Activated CD4-positive, alpha-beta T cell treated with anti-CD3 and anti-CD28 coated beads, Interleukin-2, amount 50 U/mL, for 16 hours (primary cell): ENCODE results near the gene VANGL2.

ENCODE experiments used
- DNase-seq: peaks from one replicate; pipeline ENCODE4 v3.0.0-alpha.2; 2020

VANGL2 gene

DNA sequence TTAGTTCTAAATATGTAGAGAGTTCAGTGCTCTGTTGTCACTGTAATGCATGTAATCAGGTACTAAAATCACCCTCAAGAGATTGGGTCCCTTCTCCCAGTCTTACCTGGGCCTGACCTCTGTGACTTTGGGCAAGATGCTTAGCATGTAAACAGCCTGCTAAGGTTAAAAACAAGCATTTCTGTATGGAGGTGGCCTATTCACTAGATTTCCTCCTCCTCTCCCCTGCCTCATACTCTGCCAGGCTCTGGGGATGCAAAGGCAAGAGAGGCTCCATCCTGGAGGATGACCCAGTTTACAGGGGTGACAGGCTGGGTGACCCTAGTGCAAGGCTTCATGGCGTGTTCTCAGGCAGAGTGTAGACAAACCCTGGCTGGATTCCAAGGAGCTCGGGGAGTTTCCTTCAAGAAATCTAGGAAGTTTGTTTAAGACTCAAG lies 28.8 kb downstream of the VANGL2 start:
- no peak for DNase-seq

DNA sequence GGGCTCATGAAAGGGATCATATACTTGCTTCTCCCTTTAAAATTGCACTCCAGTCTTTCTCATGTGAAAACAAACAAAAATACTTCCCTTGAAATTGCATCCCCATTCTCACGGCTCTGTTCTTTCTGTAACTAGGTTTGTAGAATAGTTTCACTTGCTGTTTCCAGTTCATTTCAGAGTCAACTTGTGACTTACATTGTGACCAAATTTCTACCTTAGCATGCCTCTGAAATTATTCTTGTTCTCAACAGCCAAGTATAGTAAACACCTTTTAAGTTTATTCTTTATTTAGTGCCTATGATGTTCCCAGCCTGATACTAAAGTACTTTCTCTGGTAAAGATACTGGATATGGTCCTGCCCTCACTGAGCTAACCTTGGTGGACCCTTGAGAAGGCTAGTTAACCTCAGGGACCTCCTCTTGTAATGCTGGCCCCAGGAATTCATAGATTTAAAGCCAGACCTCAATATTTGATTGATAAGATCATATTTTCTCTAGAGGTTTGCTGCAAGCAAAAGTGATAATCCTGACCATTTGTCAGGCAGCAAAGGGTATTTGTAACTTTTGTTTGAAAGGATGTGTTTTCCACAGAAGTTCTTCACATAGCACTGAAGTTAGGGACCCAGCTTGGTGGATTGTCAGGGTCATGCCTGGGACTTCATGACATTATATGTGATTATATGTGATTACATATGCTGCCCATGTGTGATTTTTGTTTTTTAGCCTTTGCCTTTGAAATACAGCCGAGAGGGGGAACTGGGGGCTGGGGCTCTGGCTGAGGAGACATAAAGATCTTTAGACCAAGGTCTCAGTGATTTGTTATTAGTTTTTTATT lies 29.6 kb downstream of the VANGL2 start:
- DNase-seq: peak; percentile 74

DNA sequence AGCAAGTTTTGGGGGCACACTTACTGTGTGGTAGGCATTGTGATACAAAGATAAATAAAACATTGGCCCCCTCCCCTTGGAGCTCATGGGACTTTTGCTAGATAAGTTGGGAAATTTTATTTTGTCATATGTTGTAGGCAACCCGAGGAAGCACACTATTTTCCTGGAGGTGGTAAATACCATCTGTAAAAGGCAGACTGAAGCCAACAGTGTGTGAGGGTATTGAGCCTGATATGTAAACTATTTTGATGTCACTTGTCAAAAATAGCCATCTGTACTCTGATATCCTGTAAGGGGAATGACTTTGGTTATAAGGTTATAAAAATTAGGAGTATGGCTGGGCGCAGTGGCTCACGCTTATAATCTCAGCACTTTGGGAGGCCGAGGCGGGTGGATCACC lies 30.6 kb downstream of the VANGL2 start:
- no peak for DNase-seq

DNA sequence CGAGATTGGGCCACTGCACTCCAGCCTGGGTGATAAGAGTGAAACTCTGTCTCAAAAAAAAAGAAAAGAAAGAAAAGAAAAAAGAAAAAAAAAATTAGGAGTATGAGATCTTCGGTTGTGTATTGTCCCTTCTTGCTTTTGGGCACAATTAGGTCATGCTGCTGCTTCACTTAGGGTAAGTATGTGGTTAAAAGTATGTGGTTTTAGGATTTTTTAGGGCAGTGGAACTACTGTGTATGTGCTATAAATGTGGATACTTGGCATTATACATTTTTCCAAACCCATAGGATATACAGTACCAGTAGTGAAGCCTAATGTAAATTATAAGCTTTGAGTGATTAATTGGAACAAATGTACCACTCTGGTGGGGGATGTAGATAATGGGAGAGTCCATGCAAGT lies 31.2 kb downstream of the VANGL2 start:
- no peak for DNase-seq

DNA sequence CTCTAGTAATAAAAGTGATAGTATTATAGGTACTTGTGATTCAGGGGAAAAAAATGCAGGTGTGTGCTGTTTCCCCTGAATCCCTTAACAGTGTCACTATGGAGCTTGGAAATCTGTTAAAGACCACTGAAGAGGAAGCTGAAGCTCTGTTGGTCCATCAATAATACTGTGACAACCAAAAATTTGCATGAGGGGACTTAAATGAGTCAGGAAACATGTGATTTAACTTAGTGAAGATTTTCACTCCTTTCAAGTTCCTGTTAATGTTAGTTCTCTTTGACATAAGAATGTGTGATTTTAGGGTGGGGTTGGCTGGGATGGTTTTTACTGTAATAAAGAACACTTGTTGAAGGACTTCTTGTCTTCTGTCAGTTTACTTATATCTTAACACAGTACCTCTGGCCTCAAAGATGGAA lies 32.0 kb downstream of the VANGL2 start:
- DNase-seq: peak; percentile 78

DNA sequence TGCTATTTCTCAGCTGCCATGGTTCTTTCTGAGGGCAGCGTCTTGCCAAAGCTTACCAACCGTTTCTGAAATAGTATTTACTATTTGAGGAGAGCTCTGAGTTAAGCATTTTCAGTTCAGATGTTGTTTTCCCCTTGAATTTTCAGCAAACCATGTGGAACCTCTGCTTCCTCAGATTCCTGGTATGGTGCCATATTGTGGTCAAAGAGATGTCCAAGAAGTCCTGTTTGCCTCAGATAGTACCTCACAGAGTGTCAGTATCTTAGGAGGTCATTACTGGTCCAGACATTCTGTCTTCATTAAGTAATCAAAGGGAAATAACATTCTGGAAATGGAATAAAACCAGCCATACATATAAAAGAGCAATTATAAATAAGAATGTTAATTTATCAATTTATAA lies 36.6 kb downstream of the VANGL2 start:
- DNase-seq: no peak

DNA sequence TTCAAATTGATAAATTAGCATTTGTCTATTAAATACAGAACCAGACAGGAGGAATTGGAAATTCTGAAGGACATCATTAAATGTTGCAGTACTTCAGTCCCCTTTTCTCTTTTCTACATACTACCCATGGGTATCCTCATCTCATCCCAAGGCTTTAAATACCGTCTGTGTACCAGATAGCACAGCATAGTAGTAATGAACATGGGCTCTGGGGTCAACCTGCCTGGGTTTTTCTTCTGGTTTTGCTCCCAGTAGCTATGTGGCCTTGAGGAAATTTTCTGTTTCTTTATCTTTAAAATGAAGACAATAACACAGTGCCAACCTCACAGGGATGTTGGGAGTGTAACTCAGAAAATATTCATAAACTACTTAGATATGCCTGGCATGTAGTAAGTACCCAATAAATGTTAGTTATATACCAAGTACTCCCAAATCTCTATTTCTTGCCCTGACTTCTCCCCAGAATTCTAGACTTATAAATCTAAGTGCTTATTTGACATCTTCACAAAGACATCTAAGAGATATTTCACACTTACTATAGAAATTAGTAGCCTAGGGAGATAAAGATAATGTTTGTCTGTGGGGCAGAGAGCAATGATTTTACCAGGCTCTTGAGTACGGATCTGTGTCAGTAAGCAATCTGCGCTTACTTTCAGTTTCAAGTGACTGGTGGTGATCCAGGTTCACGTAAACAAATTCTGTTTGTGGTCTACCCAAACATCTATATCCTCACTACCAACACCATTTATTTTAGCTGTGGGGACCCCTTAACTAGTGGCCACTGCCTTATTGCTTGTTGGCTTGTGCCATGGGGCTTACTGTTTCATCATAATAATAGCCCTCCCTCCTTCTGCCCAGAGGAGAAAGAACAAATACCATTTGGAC lies 37.3 kb downstream of the VANGL2 start:
- peak; percentile 84 for DNase-seq

DNA sequence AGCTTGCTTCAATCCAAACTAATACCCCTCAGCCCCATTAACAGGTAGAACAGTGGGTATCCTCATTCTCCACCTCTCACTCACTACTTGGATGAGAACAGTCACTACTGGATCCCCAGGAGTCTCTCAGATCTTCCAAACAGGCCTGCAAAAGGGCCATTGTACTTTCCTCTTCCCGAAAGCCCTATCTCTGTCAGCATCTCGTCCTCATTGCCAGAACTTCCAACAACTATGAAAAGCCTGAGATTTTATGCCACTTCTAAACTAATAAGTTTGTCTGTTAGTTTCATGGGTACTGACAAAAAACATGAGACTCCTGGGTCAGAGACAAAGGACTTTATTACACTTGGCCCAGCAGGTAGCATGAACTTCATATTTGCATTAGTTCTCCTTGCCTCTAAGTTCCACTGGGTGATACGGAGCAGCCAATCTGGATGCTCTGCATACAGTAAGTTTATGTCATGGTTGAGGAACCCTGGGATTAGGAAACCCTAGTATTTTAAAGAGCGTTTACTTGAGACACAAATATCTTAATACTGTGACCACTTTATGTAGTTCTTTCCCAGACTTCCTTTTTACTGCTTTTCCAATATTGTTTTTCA lies 38.1 kb downstream of the VANGL2 start:
- DNase-seq: no peak

DNA sequence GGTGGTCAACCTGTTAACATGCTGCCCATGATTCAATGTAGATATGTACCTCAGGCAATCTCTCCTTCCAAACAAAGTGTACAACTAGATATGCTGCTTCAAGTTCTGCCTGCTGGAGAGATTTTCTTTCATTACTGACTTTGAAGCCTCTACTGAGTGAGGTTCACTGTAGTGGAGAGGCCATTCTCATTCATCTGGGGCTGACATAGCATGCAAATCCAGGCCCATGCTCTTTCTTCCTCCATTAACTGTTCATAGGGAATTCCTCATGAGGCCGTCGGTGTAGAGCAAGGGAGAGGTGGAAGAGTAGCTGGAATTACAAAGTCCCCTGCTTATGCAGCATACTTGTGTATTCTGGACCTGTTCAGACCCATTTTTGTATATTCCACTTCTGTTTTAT lies 38.6 kb downstream of the VANGL2 start:
- no peak for DNase-seq

DNA sequence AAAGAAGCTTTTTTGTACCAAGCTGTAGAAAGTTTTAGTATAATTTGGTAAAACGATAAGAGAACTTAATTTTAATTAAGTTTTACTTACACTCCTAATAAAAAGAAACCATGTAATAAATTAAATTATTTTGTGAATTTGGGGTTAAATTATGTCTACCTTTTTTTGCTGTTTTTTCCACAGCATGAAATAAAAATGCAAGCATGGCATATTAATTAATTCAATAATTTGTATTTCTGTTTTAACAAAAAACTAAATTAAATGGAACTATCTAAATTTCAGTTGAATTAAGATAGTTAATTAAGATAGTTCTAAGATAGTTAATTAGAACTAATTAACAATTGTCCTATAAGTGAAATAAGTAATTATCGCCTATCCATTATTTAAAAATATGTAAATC lies 39.4 kb downstream of the VANGL2 start:
- DNase-seq: no peak

DNA sequence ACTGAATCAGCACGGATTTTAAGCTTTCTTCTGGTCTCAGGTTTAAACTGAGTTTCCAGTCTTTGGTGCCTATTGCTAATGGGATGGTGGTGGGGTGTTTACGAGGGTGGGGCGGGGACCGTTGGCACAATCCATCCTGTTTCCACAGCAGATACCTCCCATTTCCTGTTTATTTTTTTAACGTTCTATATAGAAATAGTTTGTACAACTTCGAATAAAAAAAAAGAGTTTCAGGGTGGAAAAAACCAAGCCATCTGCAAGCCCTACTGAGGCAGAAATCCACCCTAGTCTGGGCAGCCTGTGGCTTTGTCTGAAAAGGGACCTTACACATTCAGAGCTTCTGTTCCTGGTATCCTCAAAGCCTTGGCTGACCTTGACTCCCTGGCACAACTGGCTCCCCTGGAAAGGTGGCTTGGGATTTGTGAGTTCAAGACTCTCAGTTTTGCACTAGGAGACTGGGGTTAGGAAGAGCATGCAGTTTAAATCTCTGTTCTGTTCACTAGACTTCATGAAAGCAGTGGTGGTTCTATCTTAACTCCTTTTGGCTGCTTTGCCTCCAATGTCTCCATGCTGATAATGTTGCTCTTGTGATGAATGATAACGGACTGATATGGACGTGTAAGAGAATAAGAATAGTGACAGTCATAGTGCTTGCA lies 46.7 kb downstream of the VANGL2 start:
- DNase-seq: no peak

DNA sequence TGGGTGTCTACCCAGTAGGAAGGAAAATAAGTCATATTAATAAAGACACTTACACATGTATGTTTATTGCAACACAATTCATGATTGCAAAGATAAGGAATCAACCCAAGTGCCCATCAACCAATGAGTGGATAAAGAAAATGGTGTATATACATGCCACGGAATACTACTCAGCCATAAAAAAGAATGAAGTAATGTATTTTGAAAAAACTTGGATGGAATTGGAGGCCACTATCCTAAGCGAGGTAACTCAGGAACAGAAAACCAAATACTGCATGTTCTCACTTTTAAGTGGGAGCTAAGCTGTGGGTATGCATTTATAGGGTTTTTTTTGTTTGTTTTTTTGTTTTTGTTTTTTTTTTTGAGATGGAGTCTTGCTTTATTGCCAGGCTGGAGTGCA lies 49.1 kb downstream of the VANGL2 start:
- no peak for DNase-seq

DNA sequence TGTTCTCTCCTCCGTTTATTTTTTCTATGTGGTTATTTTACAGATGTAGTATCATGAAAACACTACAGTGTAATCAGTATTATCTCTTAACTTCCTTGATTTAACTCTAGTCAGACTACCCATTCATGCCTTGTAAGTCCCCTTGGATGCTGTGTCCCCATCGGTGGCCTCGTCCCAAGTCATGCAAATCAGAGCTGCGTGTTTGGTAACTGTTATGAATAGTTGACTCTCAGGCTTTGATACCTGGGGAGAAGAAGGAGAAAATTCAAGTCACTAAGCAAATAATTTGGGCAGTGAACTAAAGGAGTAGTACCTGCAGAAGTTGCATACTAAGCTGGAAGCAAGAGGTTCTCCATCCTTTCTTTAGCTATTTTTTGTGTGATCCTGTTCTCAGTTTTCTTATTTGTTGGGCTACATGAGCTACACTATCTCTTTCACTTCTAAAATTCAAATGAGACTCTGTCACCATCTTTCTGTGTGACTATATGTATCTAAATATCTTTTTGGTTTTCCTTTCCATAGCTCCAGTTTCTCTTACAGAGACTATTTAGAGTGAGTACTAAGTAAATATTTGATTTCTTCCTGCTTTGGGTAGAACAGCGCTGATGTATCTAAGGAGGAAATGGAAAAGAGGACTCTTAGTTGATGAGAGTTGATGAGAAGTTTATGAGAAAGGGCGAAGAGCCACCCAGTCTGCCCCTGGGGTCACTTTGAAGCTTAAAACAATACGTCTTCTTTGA lies 50.9 kb downstream of the VANGL2 start:
- no peak for DNase-seq

DNA sequence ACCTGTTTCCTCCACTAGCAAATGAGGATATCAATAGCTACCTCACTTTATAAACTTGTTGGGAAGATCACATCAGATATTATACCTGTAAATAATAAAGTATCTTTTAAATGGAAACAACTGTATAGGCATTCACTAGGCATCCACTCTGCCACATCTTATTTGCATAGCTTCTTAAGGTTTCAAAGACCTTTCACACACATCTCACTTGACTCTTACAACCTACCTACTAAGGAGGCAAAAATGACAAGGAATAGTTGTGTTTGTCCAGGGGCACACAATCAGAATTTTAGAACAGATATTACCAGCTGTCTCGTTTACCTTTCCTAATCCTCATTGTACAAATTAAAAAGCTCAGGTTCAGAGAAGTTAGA lies 51.5 kb downstream of the VANGL2 start:
- DNase-seq: no peak

DNA sequence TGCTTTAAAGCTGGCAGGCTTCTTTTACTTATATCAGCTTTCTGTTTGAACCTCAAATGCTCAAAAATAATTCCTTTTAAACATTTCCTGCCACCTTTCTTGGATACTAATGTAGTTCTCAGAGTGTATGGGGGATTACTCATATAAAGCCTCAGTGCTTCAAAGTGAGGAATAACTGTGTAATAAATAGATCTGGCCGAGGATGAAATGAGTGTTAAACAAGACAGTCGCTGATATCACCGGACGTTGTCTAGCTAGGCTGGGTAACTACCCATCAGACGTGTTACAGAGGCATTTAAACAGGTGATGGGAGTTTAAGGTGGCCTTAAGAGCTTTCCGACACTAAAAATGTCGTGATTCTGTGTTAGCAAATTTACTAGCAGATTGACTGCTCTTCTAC lies 53.1 kb downstream of the VANGL2 start:
- peak; percentile 90 for DNase-seq

DNA sequence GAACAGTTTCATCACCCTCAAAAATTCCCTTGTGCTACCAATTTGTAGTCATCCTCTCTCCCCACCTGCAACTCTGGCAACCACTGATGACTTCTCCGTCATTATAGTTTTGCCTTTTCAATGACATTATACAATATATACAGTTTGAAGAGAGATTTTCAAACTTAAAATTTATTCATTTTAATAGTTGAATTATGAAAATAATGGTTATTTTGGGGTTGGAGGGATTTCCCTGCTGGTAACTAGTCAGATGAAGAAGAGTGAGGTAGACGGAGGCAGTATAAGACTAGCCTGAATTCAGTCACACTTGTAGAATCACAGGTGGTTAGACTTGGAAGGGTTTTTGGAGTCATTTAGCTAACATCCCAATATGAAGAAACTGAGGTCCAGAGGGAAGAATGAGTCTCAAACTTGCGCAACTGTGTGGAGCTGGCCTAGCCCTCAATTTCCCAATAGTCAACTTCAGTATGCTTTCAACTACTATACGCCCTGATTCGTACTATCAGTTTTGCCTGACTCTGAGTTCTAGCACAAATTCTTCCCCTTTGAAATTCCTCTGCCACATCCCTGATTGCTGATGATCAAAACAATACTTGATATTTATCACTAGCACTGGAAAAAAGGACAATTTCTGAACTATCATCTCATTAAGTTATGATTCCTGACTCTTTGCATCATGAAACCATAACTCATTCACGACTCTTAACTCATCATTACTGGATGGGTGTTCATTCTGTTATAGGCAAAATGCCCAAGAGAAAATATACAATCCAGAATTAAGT lies 54.2 kb downstream of the VANGL2 start:
- peak; percentile 84 for DNase-seq

DNA sequence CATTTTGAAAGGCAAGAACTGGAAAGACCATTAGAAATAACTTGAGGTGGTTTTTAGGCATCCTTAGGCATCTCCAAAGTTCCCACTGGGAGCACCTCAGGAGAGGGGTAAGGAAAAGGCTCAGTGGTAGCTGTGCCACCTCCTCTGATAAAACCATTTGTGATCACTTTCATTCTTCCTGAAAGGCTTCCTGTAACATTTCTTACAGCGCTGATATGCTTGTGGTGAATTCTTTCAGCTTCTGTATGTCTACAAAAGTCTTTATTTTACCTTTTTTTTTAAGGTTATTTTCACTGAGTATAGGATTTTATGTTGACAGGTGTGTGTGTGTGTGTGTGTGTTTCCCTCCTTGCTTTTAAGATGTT lies 54.8 kb downstream of the VANGL2 start:
- no peak for DNase-seq

DNA sequence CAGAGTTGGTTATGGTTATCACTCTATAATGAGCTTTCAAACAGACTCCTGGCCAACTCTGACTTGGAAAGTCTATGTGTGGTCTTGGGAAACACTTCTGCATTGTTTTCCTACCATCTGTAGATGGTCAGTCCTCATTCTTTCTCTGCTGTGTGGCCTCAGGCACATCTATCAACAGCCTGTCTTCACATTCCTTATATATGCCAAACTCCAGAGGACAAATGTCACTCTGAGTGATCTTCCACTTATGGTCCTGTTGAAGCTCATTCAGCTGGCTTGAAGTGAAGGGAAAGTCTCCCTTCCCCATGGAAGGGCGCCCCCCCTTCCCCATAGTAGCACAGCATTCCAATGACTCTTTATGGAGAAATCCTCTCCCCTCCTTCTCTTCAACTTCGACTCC lies 58.7 kb downstream of the VANGL2 start:
- no peak for DNase-seq

DNA sequence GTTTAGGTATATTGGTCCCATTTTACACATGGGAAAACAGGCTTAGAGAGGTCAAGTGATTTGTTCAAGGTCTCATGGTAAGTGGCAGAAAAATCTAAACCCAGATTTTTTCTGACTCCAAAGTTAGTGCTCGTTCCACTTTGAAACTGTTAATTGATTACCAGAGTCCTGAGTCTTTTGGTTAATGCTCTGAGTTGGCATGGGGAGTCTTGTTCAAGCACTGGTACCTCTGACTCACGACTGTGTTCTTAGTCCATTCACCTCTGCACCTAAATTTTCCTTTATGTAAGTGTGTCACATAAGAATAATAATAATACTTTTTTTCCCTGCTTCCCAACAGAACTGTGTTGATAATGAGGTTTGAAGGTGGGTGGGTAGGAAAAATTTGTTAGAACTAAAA lies 59.3 kb downstream of the VANGL2 start:
- DNase-seq: no peak

DNA sequence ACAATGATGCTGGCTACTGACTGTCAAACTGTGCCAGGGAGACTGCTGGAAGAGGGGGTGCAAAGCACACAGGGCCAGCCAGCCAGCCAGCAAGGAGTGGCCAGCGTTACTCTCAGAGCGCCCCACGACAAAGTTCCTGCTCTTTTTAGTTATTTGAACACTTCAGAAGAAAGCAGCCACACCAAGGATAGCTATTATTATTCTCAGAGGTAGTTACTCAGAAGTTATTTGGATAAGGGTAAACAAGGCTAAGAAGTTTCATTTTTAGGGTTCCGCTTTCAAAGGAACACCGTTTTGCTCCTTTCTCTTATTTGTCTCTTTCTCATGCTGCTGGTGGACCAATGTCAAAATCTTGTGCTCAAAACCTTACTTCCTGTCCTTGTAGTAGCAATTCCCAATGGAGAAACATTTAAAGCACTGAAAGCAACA lies 59.9 kb downstream of the VANGL2 start:
- DNase-seq: no peak

DNA sequence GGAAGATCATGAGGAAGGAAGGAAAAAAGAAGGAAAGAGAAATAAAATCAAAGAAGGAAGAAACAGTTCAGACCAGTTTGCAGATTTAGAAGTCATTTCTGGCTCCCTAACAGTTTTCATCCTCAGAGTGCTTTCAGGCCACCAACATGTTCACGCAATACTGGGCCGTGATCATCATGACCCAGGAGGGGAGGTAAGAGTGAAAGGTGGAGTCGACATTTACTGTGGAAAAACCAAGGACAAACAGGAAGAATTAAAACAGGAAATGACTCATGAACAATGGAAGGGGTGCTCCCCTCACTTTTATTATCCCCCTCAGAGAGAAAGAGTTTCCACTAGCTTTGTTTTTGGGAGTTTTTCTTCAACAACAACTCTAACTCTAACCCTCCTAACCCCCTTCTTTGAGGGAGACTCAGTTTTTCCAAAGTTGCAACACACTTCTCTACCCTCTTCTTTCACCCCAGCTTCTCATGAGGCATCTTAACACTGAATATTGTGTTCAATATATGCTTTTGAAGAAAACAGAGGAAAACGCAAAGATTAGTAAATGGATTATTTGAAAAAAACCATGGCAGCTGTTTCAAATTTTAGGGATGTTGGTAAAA lies 60.4 kb downstream of the VANGL2 start:
- peak; percentile 50 for DNase-seq
